Stomach (tissue), 4 donors: ENCODE data around the gene CLIC5.

Experiments used
- CTCF ChIP-seq, 7 experiments: fragments of 450-650 bp in 4 of 7; fragments of 200-600 bp in 3 of 7; sonication (generic) in 3 of 7; IDR thresholded peaks; one replicate each; pipeline ENCODE4 v1.5.1; 2016 to 2019; ENCODE audit warnings: antibody characterized with exemption in 7 of 7, control low read depth in 2 of 7, mild to moderate bottlenecking in 1 of 7
- EP300 ChIP-seq: sonication (generic); formaldehyde crosslinking; IDR thresholded peaks from one replicate; pipeline ENCODE4 v1.6.1; 2017; ENCODE audit warnings: antibody characterized with exemption
- POLR2A ChIP-seq, 4 donors: fragments of 450-650 bp; IDR thresholded peaks; one replicate each; pipeline ENCODE4 v1.6.1; 2016; ENCODE audit warnings: antibody characterized with exemption in 4 of 4, control low read depth in 2 of 4, mild to moderate bottlenecking in 1 of 4, moderate library complexity in 1 of 4

- TF ChIP-seq POLR2A (IDR thresholded peaks at IDR 0.05) (no peak), CTCF (IDR thresholded peaks at IDR 0.05) (no peak), EP300 (no peak)
Observed at GRCh38 chr6:45946352-45946751, 69.3 kb downstream of the CLIC5 start.
